CD4-positive, alpha-beta memory T cell (primary cell): ENCODE data around the gene ST6GALNAC5. TPM values are rescaled to one million over a fixed set of nuclear protein-coding genes. Genes with fewer than 3 reads are reported as not detected.

Experiments used
- CTCF ChIA-PET: fragments of 350-600 bp; sonication (Branson Sonifier 250); formaldehyde crosslinking; loops from one replicate; lab custom pipeline; 2021; ENCODE audit warnings: inconsistent platforms; ENCODE audit not compliant: partially characterized antibody; lab: Charles Lee
- POLR2A ChIA-PET: fragments of 350-600 bp; sonication (Branson Sonifier 250); formaldehyde crosslinking; loops from one replicate; lab custom pipeline; 2021; ENCODE audit not compliant: partially characterized antibody; lab: Charles Lee
- DNase-seq, 5 donors: peaks; one replicate each; pipeline versions ENCODE4 v3.0.0 to v3.0.0-alpha.2; 2020 to 2022; ENCODE audit warnings: mixed read lengths in 1 of 5
- H3K27ac ChIP-seq: one replicate; pipeline ENCODE4 v1.7.0; 2013; ENCODE audit warnings: low read depth, low read length
- H3K27me3 ChIP-seq: 2 replicates; pipeline ENCODE4 v1.7.0; 2013; ENCODE audit warnings: mild to moderate bottlenecking, low read length, moderate library complexity; ENCODE audit not compliant: insufficient read depth
- H3K36me3 ChIP-seq: 2 replicates; pipeline ENCODE4 v1.7.0; 2013; ENCODE audit warnings: mild to moderate bottlenecking, low read length, moderate library complexity; ENCODE audit not compliant: insufficient read depth
- H3K4me1 ChIP-seq: 2 replicates; pipeline ENCODE4 v1.7.0; 2013; ENCODE audit warnings: mild to moderate bottlenecking, low read length, moderate library complexity; ENCODE audit not compliant: insufficient read depth
- H3K4me3 ChIP-seq, 2 donors: one replicate each; pipeline ENCODE4 v1.7.0; 2013; ENCODE audit warnings: low read length in 2 of 2, mild to moderate bottlenecking in 1 of 2
- H3K9me3 ChIP-seq, 2 donors: one replicate each; pipeline ENCODE4 v1.7.0; 2013; ENCODE audit warnings: low read length in 2 of 2, control low read depth in 1 of 2; ENCODE audit not compliant: control insufficient read depth in 1 of 2
- H3K27ac Mint-ChIP-seq, 7 donors: one replicate each; pipeline ENCODE4 v1.8.0; 2020 to 2021; ENCODE audit warnings: mixed read lengths in 7 of 7, mild to moderate bottlenecking in 6 of 7, inconsistent platforms in 3 of 7, moderate library complexity in 3 of 7
- H3K27me3 Mint-ChIP-seq, 2 donors: one replicate each; pipeline ENCODE4 v1.8.0; 2020 to 2021; ENCODE audit warnings: mixed read lengths in 2 of 2
- H3K36me3 Mint-ChIP-seq, 2 donors: one replicate each; pipeline ENCODE4 v1.8.0; 2020 to 2021; ENCODE audit warnings: mixed read lengths in 2 of 2, inconsistent platforms in 1 of 2, mild to moderate bottlenecking in 1 of 2
- H3K4me1 Mint-ChIP-seq, 4 donors: one replicate each; pipeline ENCODE4 v1.8.0; 2020 to 2021; ENCODE audit warnings: mixed read lengths in 4 of 4, mild to moderate bottlenecking in 1 of 4
- H3K4me3 Mint-ChIP-seq, 8 donors: one replicate each; pipeline ENCODE4 v1.8.0; 2020 to 2021; ENCODE audit warnings: mixed read lengths in 8 of 8, mild to moderate bottlenecking in 7 of 8, moderate library complexity in 6 of 8, inconsistent platforms in 3 of 8
- H3K9me3 Mint-ChIP-seq, 8 donors: one replicate each; pipeline ENCODE4 v1.8.0; 2020 to 2021; ENCODE audit warnings: mixed read lengths in 8 of 8, mild to moderate bottlenecking in 5 of 8, inconsistent platforms in 3 of 8, moderate library complexity in 1 of 8
- intact Hi-C: fragments of 100-400 bp; cut with micrococcal nuclease; formaldehyde crosslinking; loops from one replicate; pipeline ENCODE4 v1.15.1; 2023
- polyA plus RNA-seq, 2 donors: library from polyadenylated mRNA; unstranded; fragments of 300-500 nt; fragmentation: Illumina TruSeq; gene quantifications; one replicate each; pipeline ENCODE4 v1.2.3, GENCODE V29; 2021
- total RNA-seq, 2 experiments: library from RNA; stranded (reverse); gene quantifications; one replicate each; pipeline ENCODE4 v1.2.3, GENCODE V29; 2021

The ST6GALNAC5 gene
- total and polyA plus RNA-seq, 4 experiments from 2014 or later = 0.10 TPM; not detected in 3

- no peak overlapping the region for H3K27ac ChIP-seq
- no peak overlapping the region for H3K4me3 ChIP-seq
- Mint-ChIP-seq H3K27me3 (peaks cover 3 to 22% of the 10 kb centered on the region in 2 donors), H3K9me3 (no peaks in the 10 kb centered on the region), H3K4me3 (no peak overlapping the region), H3K4me1 (no peaks in the 10 kb centered on the region), H3K36me3 (no peaks in the 10 kb centered on the region), H3K27ac (no peak overlapping the region)
- H3K4me1 ChIP-seq = no peaks in the 10 kb centered on the region
- POLR2A ChIA-PET = no interaction called here
- intact Hi-C loops = no loop called here
- no peaks in the 10 kb centered on the region for H3K27me3 ChIP-seq
- no peak for DNase-seq
- CTCF ChIA-PET = no interaction called here
- H3K9me3 ChIP-seq = no peaks in the 10 kb centered on the region
- H3K36me3 ChIP-seq = no peaks in the 10 kb centered on the region
Measured at GRCh38 chr1:77031106-77031662, 163.9 kb downstream of the ST6GALNAC5 start.

GRCh38 chr1:77036560-77036959, 169.3 kb downstream of the ST6GALNAC5 start:
- Histone ChIP-seq H3K9me3 (no peaks in the 10 kb centered on the region), H3K4me3 (no peak overlapping the region), H3K36me3 (no peaks in the 10 kb centered on the region), H3K27me3 (no peaks in the 10 kb centered on the region), H3K27ac (no peak overlapping the region), H3K4me1 (no peaks in the 10 kb centered on the region)
- no peak for DNase-seq
- no peaks in the 10 kb centered on the region for H3K36me3 Mint-ChIP-seq
- no peak overlapping the region for H3K4me3 Mint-ChIP-seq
- POLR2A ChIA-PET = no interaction called here
- CTCF ChIA-PET = no interaction called here
- no peaks in the 10 kb centered on the region for H3K4me1 Mint-ChIP-seq
- intact Hi-C loops = no loop called here
- H3K9me3 Mint-ChIP-seq = peaks cover 0 to 6% (median 3%) of the 10 kb centered on the region in 8 donors
- no peak overlapping the region for H3K27ac Mint-ChIP-seq
- peaks cover 8 to 17% of the 10 kb centered on the region in 2 donors for H3K27me3 Mint-ChIP-seq

GRCh38 chr1:77037038-77037437, 169.8 kb downstream of the ST6GALNAC5 start:
- Histone ChIP-seq H3K4me3 (no peak overlapping the region), H3K27ac (no peak overlapping the region), H3K36me3 (no peaks in the 10 kb centered on the region), H3K27me3 (no peaks in the 10 kb centered on the region), H3K9me3 (no peaks in the 10 kb centered on the region), H3K4me1 (no peaks in the 10 kb centered on the region)
- no peaks in the 10 kb centered on the region for H3K36me3 Mint-ChIP-seq
- CTCF ChIA-PET = no interaction called here
- peaks cover 0 to 6% (median 3%) of the 10 kb centered on the region in 8 donors for H3K9me3 Mint-ChIP-seq
- no peak for DNase-seq
- intact Hi-C loops = no loop called here
- H3K4me1 Mint-ChIP-seq = no peaks in the 10 kb centered on the region
- no peak overlapping the region for H3K27ac Mint-ChIP-seq
- H3K4me3 Mint-ChIP-seq = no peak overlapping the region
- POLR2A ChIA-PET = no interaction called here
- peaks cover 8 to 14% of the 10 kb centered on the region in 2 donors for H3K27me3 Mint-ChIP-seq

- no peak for DNase-seq
- ChIA-PET POLR2A (no interaction called here), CTCF (no interaction called here)
- H3K27ac Mint-ChIP-seq = no peak overlapping the region
- H3K9me3 Mint-ChIP-seq = peaks cover 0 to 6% (median 3%) of the 10 kb centered on the region in 8 donors
- intact Hi-C loops = no loop called here
- H3K4me1 Mint-ChIP-seq = no peaks in the 10 kb centered on the region
- H3K36me3 Mint-ChIP-seq = no peaks in the 10 kb centered on the region
- no peak overlapping the region for H3K4me3 Mint-ChIP-seq
- no peak overlapping the region for H3K27ac ChIP-seq
- H3K4me3 ChIP-seq = no peak overlapping the region
- H3K9me3 ChIP-seq = no peaks in the 10 kb centered on the region
- peaks cover 4 to 11% of the 10 kb centered on the region in 2 donors for H3K27me3 Mint-ChIP-seq
- H3K27me3 ChIP-seq = no peaks in the 10 kb centered on the region
- H3K4me1 ChIP-seq = no peaks in the 10 kb centered on the region
- H3K36me3 ChIP-seq = no peaks in the 10 kb centered on the region
Measured at GRCh38 chr1:77038000-77038399, 170.7 kb downstream of the ST6GALNAC5 start.

GRCh38 chr1:77039111-77039510, 171.8 kb downstream of the ST6GALNAC5 start:
- intact Hi-C loops = no loop called here
- Histone ChIP-seq H3K9me3 (no peaks in the 10 kb centered on the region), H3K4me3 (no peak overlapping the region), H3K36me3 (no peaks in the 10 kb centered on the region), H3K4me1 (no peaks in the 10 kb centered on the region), H3K27ac (no peak overlapping the region), H3K27me3 (no peaks in the 10 kb centered on the region)
- Mint-ChIP-seq H3K36me3 (no peaks in the 10 kb centered on the region), H3K27me3 (peaks cover 4 to 6% of the 10 kb centered on the region in 2 donors), H3K9me3 (peaks cover 0 to 6% (median 3%) of the 10 kb centered on the region in 8 donors), H3K27ac (no peak overlapping the region), H3K4me1 (no peaks in the 10 kb centered on the region), H3K4me3 (no peak overlapping the region)
- CTCF ChIA-PET = no interaction called here
- POLR2A ChIA-PET = no interaction called here
- no peak for DNase-seq

GRCh38 chr1:77039739-77040138, 172.5 kb downstream of the ST6GALNAC5 start:
- no peak overlapping the region for H3K27ac ChIP-seq
- H3K4me1 Mint-ChIP-seq = no peaks in the 10 kb centered on the region
- peaks cover 4% of the 10 kb centered on the region in 2 donors for H3K27me3 Mint-ChIP-seq
- H3K9me3 Mint-ChIP-seq = peaks cover 0 to 6% (median 3%) of the 10 kb centered on the region in 8 donors
- no peak overlapping the region for H3K27ac Mint-ChIP-seq
- intact Hi-C loops = no loop called here
- H3K4me3 ChIP-seq = no peak overlapping the region
- H3K36me3 Mint-ChIP-seq = no peaks in the 10 kb centered on the region
- no peak overlapping the region for H3K4me3 Mint-ChIP-seq
- H3K4me1 ChIP-seq = no peaks in the 10 kb centered on the region
- no peaks in the 10 kb centered on the region for H3K36me3 ChIP-seq
- CTCF ChIA-PET = no interaction called here
- H3K9me3 ChIP-seq = no peaks in the 10 kb centered on the region
- no peaks in the 10 kb centered on the region for H3K27me3 ChIP-seq
- DNase-seq = no peak
- POLR2A ChIA-PET = no interaction called here

GRCh38 chr1:77040826-77041225, 173.5 kb downstream of the ST6GALNAC5 start:
- no peak for DNase-seq
- Histone ChIP-seq H3K36me3 (no peaks in the 10 kb centered on the region), H3K9me3 (no peaks in the 10 kb centered on the region), H3K4me1 (no peaks in the 10 kb centered on the region), H3K4me3 (no peak overlapping the region), H3K27ac (no peak overlapping the region), H3K27me3 (no peaks in the 10 kb centered on the region)
- Mint-ChIP-seq H3K27me3 (peaks cover 4% of the 10 kb centered on the region in 2 donors), H3K9me3 (peaks cover 0 to 6% (median 3%) of the 10 kb centered on the region in 8 donors), H3K36me3 (no peaks in the 10 kb centered on the region), H3K4me3 (no peak overlapping the region), H3K27ac (no peak overlapping the region), H3K4me1 (no peaks in the 10 kb centered on the region)
- ChIA-PET POLR2A (no interaction called here), CTCF (no interaction called here)
- intact Hi-C loops = no loop called here
